ENCODE measurements around the gene GLIS1.

The GLIS1 gene

GRCh38 chr1:53735261-53735660, 3.7 kb downstream of the GLIS1 start:
- DNase-seq: no peak

DNA sequence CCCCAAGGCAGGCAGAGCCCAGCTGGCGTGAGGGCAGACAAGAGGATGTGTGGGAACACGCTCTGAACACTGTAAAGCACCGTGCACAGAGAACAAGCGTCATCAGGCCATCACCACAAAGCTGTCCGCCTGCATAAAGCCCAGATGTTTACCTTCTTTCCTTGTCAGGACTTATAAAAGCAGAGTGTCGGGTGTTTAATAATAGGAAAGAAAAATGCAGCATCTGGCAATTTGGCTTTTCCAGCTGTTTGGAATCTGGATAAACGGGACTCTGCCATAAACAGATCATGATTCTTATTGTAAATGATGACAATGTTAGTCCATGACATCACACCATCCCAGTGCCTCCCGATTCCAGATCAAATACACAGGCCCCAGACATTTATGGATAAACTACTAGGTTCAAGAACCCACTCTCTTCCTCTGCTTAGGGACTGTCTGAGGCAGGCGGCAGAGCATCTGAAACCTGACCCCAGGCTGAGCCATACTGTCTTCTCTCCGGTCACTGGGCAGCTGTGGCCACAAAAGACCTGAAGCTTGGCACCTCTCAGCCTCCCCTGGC, 4.2 kb downstream of the GLIS1 start:
- DNase-seq: no peak

GRCh38 chr1:53733975-53734649, 4.9 kb downstream of the GLIS1 start:
- no peak for DNase-seq

DNA sequence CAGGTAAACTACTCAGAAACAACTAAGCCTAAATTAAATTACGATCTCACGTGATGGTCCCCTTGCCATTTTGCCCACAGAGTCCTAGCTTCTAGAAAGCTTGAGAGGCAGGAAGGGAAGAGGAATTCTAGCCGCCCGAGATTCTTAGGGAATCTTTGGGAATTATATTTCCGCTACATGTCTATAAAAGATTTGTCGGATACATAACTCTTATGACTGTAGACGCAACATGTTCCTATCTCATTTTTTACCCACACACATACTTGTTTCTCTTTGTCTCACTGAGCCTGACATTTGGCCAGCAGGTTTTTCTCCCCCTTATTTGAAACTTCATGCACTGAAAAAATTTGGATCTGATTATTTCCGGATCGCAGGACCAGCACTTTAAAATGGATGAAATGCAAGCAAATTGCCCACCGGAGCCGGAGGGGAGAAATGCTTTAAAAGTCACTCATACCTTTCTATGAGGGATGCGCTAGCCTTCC, 5.5 kb downstream of the GLIS1 start:
- DNase-seq: no peak

DNA sequence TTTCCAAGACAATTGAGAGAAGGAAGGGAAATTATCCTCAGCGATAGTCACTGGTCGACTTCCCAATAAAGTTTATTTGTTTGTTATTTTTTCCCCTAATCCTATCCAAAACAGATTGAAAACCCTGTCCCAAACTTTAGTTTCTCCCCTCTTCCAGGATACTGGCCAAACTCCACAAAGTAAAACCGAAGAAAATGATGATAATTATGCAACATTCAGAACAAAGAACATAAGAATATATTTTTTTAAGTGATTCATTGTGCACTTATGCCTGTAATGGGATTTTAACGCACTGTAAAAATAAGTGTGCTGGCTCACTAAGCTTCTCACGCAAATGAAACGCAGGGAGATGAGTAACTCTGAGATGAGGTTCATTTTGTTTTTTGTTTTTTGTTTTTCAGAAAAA, 6.0 kb downstream of the GLIS1 start:
- no peak for DNase-seq

DNA sequence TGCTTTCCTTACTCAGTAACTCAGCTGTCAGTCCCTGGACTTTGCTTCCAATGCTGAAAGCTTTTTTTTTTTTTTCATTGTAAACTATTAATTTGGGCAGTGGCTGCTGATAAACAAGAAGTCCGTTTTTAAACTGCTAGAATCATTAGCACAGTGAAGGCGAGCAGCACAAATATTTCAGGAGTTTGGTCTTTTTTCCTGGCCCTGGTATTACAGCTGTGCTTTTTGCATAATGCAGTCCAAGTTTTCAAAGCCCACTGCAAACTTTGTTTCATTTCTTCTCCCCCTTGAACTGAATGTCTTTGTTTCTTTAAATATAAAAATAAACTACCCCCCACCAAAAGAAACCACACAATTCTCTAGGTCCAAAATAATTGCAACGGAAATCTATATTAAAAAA, 6.6 kb downstream of the GLIS1 start:
- no peak for DNase-seq

GRCh38 chr1:53731779-53732305, 7.1 kb downstream of the GLIS1 start:
- no peak for DNase-seq

DNA sequence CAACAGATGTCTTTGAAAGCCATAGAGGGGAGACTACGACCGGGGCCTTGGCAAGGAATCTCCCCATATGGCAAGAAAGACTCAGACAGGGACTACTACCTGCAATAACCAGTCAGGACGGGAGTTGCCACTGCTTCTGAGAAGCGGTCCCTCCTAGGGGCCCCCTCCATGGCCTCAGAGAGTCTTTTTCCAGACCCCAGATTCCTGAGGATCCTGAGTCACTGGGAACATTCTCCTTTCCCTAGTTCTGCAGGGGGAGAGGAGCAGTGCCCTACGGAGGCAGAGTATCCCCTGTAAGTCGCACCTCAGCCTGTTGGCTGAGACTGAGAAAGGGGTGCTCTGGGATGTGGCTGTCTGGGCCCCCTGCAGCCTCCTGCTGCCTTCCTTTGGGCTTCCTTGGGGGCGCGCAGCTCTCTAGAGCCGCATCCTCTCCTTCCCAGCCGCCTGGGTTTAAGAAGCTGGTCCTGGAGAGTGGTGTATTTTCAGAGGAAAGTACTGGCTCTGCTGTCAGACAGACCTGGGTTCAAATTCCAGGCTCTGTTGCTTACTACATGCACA, 7.8 kb downstream of the GLIS1 start:
- DNase-seq: no peak

- no peak for DNase-seq
Observed at GRCh38 chr1:53730224-53730865, 8.6 kb downstream of the GLIS1 start.

DNA sequence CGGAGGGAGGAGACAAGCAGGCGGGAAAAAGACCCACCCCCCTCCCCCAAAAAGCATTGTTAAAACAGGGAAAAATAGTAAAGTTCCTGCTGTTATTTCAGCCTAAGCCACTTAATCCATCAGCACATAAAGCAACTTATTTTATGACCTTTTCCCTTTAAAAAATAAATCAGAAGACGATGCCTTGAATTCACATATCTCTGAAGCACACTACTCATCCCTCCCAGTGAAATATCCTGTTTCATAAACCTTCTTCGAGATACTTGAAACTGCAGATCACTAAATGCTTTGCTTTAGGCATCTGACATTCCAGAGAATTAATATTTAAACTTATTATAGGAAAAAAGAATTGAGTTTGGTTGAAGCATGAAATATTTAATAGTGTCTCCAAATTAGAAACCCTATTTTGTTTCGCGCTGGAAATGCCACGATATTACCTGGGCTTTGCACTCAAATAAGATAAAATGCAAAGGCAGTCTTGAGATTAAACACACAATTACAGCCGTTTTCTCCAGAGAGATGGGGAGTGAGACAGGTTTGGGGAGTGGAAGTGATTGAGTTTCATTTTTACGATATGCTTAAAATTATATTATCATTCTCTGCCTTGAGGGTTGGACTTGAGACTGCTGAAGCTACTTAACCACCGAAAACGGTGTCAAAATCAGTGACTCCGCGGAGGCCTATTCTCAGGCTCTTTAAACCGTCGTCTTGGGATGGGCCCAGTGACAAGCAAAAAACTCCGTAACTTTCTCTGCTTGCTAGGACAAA, 9.3 kb downstream of the GLIS1 start:
- DNase-seq: no peak

- no peak for DNase-seq
Observed at GRCh38 chr1:53728702-53729455, 10.1 kb downstream of the GLIS1 start.

DNA sequence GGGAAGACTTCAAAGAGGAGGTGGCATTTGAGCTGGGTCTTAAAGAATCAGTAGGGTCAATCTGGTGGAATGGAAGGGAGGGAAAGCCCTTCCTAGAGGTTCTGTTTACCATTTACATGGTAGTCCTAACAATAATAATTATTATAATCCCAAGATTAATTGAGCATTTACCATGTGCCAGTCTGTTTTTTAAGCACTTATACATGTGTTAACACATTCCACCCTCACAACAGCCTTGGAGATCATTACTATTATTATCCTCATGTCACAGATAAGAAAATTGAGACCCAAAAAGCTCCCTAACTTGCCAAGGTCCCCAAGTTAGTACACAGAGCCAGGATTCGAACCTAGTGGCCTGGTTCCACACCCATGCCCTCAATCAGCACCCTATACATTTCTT, 10.8 kb downstream of the GLIS1 start:
- DNase-seq: no peak

DNA sequence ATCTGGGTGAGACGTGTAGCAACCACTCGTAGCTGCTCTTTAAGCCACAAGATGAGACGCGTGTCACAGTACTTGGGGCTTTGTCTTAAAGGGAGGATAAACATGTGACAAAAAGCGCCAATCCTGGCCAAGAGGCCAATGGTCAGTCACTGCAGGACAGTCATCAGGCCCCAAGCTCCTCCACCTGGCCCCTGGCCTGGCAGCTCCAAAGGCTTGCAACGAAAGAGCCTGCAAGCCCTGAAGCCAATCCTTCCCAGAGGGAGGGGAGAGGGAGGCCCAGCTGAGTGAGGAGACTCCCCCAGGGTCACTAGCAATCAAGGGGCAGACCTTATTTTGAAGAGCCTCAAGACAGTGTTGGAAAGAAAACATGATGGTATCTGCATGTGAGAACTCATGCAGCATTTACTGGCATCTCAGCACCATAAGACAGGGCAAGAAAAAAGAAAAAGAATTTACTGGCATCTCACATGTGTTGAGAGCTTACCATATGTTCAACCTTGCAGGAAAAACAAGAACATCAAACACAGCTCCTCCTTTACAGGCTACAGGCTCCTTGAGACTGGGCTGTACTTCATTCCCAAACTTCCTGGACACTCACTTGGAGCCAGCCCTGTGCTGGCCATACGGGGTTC, 11.4 kb downstream of the GLIS1 start:
- DNase-seq: no peak

DNA sequence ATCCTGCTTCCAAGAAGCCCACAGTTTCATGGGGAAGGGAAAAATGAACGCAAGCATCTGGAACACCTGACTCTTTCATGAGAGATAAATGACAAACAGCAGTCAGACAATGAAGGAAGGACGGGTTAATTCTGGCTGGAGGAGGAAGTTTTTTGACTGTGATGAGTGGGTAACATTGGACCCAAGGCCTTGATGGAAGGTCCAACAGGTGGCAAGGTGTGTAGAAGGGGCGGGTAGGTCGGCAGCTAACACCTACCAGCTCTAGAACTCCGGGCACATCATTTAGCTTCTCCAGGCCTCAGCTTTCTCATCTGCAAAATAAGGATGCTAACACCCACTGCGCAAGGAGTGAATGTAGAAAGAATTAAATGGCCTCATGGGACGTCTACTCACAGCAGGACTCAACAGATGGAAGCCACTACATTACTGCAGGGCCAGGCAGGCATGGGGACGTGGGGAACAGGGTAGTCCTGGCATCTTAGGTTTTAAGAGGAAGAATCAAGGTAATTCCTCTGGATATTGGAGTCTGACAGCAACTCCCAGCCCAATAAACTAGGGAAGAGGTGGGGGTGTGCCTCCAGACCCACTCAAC, 12.9 kb downstream of the GLIS1 start:
- DNase-seq: no peak

GRCh38 chr1:53725238-53725689, 13.7 kb downstream of the GLIS1 start:
- DNase-seq: no peak

- DNase-seq: no peak
Observed at GRCh38 chr1:53722025-53722424, 16.9 kb downstream of the GLIS1 start.

DNA sequence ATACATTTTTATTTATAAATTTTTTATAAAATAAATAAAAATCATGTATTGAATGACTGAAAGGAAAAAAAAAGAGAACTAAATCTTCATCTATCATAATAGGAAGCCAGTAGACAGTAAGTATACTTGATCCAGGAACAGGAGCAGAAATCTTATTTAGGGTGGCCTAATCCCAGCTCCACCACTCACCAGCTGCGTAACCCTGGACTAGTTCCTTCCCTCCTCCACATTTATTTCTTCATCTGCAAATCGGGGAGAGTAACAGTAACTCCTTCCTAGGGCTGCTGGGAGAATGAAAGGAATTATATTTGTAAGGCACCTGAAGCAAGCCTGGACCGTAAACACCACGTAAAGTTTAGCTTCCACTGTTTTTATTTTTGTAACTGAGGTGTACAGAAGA, 17.9 kb downstream of the GLIS1 start:
- no peak for DNase-seq

DNA sequence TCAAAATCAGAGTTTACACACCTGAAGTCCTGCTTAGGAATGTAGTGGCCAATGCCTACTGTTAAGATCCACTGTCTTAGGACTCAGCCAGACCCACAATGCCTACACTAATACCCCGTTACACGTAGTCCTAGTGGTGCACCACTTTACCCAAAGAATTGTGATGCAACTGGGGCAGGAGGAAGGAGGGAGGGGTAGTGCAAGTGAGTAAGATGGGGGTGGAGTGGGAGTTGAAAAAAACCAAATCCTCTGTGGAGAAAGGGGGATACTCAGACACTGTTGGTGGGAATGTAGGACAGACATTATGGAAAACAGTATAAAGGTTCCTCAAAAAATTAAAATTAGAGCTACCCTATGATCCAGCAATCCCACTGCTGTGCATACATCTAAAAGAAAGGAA, 19.5 kb downstream of the GLIS1 start:
- no peak for DNase-seq

- no peak for DNase-seq
Observed at GRCh38 chr1:53718443-53718842, 20.5 kb downstream of the GLIS1 start.

DNA sequence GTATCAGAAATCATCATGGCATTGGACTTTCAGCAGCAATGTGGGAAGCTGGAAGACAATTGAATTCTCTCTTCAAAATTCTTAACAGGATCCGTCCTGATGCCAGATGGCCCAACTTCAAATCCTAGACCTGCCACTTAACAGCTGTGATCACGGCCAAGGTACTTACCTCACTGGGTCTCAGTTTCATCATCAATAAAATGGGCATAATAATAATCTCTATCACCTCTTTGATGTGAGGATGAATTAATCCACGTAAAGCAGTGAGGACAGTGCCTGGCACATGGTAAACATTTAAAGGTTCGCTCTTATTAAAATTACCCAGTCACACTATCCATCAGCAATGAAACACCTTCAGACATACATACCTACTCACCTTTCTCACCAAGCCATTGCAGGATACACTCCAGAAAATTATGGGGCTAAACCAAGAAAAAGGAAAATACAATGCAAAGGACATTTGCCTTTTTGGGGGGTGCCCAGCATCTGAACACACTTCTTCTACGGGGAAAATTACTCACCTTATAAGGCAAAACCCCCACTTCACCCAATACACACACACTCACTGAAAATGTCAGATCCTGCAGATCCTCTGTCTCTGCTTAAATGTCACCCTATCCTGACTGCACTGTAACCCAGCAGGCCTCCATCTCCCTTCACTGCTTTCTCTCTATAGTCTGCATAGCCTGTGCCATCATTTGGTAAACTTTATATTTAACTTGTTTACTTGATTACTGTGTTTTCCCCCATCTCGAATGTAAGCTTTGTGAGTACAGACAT, 21.7 kb downstream of the GLIS1 start:
- DNase-seq: no peak

All from stimulated activated CD4-positive, alpha-beta T cell treated with anti-CD3 and anti-CD28 coated beads, Interleukin-4, amount 100 ng/mL, for 4 hours (primary cell).